ENCODE measurements around the gene SH3BP1.
"Not testable (repeated sequence)": the region's sequence is repeated elsewhere in the genome, so short reads cannot be mapped to it uniquely, and the experiment has no call there.

Gene SH3BP1

DNA sequence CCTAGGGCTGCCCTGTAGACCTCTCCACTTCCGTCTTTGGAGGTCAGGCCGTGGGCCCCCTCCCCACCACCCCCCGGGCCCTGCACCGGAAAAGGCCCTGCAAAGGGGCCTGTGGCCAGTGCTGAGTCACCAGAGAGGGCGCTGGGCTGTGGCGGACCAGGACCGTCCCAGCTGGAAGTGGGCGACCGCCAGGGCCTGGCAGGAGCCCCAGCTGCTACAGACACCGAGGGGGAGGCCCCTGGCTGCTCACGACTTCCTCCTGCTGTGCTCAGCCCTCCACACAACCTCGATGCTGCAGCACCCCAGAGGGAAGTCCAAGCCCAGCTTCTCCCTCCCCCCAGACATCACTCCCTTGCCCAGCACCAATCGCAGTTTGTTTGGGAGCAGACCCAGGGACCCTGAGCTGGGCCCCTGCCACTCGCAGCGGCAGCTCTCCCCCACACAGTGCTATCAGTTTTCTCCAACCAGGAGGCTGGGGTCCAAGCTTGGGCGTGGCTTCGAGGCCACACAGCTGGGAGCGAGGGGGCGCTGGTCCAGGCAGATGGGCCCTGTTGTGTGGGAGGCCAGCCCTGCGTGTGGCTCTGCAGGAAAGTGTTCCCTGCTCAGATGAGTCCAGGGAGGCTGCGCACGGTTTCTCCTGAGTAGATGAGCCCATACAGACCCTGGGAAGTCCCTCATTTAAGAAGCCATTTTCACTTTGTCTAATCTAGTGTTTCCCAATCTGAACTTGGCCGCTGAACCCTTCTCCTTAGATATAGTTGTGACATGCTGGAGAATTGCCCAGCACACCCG lies 5.6 kb upstream of the SH3BP1 start:
- DNase-seq (ENCODE audit: low read depth): peak; percentile 41

DNA sequence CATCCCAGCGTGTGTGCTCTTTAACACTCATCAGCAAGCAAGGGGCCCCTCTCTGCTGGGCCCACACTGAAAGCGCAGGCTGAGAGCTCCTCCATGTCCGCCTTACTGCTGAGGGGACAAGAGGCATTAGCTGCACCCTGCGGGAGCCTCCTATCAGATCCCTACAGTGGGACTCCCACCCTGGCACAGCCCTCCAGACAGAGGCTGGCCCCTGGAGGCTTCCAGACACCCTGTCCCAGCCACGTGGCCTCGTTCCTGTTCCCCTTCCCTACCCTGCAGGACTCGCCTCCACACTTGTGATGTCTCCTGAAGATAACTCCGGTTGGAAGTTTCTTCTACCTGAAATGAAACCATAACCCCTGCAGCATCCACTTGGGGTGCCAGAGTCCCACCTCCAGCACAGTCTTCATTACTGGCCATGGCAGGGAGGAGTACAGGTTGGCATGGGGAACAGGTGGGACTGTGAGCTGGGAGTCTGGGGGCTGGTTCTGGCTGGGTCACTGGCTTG lies 5.0 kb upstream of the SH3BP1 start:
- DNase-seq (ENCODE audit: low read depth): no peak

DNA sequence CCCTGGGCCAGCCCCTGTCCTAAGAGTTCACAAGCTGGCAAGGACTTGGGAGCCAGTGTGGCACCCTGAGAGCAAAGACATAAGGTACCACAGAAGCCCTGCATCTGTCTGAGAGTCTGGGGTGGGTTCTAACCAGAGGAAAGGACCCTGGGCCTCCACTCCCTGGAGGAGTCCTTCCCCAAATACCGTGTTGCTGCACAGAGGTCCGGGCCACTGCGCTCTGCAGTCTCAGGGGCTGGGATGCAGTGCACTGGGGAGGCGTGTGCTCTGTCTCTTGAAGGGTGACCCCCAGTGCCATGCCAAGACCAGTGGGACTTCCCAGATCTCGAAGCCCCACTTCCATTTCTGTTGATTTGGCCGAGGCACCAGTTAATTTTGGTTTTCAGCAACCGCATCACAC lies 4.3 kb upstream of the SH3BP1 start:
- no peak for DNase-seq (ENCODE audit: low read depth)

DNA sequence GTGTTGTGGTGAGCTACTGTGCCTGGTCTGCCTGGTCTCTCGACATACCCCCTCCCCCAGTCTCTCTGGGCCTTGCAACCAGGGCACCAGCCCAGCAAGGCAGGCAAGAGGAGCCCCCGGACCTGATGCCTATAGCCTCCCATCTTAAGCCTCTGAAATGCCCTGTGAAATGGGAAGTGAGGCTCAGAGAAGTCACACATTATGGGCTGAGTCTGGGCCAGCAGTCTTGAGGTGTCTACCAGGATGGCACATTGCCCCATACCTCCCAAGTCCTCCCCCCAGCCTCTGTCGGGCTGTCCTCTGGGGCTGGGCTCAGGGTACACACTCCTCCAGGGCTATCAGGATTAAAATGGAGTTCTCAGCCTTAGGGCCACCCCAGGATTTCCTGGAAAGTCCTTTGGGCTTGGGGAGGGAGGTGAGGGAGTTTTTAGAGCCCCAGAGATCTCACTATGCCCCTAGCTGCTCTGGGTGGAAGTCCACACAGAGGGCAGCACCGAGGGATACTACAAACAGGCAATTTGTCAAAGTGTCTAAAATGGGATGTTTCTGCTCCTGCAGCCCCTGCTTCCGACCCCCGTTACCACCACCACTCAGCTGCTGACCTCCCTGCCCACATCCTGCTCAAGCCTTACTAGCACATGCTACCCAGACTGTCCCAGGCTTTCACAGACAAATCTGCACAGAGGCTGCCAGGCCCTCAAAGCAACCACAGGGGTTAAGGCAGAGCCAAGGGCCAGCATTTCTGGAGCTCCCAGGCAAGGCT lies 3.1 kb upstream of the SH3BP1 start:
- no peak for DNase-seq (ENCODE audit: low read depth)

DNA sequence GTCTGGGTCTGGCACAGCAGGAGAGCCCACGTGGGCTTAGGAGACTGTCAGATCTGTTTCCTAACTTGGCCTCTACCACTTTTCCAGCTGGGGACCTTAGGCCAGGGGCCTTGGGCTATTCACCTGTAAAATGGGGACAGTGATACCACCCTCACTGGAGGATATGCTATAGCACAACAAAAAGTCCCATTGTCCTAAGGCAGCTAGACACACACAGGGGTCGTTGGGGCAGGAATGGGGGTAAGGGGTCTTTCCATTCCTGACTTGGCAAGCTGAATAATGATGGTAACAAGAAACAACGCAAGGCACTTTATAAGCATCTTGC lies 2.6 kb upstream of the SH3BP1 start:
- no peak for DNase-seq (ENCODE audit: low read depth)

DNA sequence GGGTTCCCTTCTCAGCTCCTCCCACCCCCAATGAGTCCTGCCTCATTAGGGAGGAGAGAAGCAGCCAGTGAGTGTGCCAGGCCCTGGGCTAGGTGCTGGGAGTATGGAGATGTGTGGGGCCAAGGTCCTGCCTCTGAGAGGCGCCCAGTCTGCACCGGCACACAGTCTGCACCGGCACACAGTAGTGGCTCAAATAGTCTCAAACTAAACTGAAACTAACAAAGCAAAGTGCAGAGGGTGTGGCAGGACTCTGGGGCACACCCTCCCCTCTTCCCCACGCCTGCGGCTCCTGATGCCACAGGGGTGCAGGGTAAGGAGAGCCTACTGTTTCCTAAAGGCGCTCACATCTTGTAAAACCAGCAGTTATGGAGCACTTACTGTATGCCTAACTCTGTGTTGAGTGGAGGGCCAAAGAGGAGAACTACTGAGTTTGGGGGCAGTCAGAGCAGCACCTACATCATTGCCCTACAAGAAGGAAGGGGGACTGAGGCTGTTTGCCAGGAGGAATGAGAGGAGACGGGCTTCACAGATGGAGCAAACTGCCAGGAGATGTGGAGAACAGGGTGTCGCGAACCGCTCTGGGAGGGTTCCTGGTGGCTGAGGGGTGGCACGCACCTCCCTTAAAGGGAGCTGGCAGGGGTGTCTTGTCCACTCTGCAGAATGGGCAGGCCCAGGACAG lies 939 bp upstream of the SH3BP1 start:
- DNase-seq (ENCODE audit: low read depth): no peak

DNA sequence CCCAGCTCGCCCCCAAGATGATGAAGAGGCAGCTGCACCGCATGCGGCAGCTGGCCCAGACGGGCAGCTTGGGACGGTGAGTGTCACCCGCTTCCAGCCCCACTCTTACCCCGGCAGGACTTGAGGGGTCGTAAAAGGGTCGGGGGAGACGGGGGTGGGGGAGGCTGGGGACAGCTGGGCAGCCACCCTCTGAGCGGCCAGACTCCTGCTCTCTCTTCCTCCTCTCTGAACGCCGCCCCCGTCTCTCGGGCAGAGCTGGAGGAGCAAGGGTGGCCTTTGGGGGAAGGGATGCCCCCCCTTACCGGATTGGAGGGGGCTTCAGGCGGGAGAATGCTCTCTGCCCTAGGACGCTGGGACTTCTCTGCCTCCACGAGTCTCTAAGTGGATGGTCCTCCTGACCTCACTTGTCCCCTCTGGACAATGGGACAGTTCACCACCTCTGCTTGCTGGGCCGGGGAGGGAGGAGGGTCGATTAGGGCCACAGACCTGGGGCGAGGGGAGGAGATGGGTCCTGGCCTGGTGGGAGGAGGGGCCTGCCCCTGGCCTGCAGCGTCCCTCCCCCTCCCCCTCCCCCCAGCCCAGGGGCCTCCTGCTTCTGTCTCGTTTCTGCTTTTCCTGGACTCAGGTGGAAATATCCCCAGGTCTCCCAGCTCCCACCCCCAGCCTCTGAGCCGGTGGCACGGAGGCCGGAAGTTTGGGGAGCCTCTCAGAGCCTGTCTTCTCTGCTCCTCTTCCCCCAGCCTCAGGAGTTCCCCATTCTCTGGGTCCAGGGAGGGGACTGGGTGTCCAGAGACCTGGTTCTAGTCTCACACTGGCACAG lies 512 bp downstream of the SH3BP1 start:
- DNase-seq (ENCODE audit: low read depth): no peak

DNA sequence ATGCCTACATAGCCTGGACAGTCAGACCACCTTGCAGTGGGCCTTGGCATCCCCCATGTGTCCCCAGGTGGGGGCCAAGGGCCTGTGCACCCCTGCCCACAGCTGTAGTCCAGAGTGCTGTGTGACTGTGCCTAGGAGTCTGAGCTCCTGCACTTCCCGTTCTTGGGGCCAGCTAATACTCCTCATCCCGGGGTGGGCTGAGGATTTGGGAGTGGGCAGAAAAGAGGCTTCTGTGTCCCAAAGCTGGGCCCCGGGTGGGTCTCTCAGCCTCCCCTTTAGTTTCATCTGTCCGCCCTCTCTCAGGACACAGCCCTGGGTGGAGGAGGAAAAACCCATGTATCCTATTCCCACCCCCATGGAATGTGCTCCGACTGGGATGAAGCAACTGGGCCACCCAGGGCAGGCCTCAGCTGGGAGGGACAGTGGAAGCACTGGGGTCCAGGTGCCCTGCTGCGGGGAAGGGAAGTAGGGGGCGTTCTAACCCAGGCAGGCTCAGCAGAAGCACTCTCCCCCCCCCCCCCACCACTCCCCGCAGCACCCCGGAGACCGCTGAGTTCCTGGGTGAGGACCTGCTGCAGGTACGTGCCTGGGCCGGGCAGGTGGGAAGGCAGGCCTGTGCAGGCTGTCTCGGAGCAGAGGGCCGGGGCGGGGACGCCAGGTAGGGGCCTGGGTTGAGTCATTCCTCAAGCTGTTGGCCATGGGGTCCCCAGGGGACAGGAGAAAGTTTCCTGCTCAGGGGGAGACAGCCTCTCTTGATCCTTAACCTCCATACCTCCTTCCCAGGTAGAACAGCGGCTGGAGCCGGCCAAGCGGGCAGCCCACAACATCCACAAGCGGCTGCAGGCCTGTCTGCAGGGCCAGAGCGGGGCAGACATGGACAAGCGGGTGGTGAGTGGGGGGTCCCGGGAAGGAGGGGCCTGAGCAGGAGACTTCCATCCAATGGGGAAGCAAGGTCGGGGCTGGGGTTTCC lies 1.4 kb downstream of the SH3BP1 start:
- DNase-seq (ENCODE audit: low read depth): no peak

DNA sequence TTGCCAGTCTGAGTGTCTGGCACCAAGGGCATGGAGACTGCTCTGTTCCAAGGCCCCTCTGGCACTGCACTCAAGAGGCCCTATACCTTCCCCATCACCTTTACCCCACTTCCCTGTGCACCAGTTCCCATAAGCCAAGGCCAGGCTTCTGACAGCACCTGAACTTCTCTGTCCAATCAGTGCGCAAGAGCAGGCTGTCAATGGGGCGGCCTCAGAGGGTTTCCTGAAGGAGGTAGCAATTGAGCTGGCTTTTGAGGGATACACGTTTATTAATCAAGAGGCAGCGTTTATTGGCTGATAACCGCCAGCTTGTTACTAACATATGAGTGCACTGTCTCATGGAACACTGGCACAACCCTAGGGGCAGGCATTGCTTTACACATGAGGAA lies 2.1 kb downstream of the SH3BP1 start:
- no peak for DNase-seq (ENCODE audit: low read depth)

DNA sequence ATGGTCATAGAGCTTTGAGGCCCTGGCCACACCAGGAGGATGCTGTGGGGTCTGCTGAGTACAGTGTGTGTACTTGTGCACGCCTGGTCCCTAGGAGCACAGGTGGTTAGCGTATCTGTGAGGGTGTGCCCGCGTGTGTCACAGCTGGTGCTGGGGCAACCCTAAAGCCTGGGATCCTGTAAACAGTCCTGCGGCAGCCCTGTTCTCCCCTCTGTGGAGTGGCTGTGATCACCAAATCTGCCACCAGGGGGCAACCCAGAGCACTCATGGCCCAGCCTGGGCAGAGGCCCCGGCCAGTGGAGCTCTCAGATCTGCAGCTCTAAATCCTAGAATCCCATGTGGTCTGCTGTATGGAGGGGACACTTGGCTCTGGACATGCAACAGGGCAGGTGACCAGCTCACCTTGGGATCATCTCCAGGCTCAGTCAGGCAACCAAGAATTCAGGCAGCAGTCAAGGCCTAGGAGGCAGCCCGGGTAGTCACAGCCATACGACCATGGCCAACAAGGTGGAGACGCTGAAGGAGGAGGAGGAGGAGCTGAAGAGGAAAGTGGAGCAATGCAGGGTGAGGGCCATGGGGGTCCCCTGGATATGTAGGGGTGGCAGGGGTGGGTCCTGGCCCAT lies 3.9 kb downstream of the SH3BP1 start:
- DNase-seq (ENCODE audit: low read depth): peak; percentile 81

DNA sequence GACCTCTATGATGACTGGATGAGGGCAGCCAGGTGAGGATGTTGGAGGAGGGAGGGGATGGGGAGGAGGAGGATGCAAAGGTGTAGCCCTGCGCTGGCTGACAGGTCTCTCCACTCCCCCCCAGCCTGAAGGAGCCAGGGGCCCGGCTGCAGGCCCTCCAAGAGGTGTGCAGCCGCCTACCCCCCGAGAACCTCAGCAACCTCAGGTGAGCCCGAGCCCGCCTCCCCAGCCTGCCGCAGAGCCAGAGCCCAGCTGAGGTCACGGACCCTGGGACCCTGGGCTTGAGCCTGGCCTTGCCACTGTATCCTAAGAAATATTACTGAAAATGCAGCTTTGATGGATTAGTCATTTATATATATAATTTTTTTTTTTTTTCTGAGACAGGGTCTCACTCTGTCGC lies 7.8 kb downstream of the SH3BP1 start:
- DNase-seq (ENCODE audit: low read depth): no peak

DNA sequence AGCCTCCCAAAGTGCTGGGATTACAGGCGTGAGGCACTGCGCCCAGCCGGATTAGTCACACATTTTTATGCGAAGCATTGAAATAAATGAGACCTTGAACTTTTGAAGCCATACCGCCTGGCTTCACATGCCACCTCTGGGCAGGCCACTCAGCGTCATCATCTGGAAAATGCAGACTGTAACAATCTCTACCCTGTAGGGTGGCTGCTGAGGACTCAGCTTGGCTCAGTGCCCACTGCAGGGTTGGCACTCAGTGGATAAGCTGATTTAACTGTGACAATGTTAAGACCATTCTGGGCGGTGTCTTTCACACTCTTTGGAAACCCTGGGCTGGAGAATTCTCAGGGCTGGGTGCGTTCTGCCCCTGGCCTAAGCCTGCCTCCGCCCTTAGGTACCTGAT lies 8.5 kb downstream of the SH3BP1 start:
- no peak for DNase-seq (ENCODE audit: low read depth)

DNA sequence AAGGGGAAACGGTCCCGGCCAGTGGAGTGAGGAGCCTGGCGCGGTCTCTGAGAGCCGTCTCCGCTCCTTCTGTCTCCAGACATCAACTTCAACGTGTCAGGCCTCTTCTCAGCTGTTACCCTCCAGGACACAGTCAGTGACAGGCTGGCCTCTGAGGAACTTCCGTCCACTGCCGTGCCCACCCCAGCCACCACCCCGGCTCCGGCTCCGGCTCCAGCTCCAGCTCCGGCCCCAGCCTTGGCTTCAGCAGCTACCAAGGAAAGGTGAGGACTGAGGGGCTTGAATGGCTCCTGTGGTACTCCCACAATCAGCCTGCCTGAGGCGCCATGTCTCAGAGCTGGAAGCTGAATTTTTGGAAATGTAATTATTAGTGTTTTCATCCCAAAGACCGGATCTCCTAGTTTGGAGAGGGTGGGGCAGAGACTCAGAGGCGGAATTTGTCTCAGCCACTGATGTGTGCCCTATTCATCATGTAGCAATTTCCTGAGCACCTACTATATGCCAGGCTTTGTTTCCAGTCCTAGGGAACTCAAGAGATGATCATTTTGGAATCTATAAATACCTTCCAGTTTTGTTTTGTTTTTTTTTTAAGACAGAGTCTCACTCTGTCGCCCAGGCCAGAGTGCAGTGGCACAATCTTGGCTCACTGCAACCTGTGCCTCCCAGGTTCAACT lies 11.1 kb downstream of the SH3BP1 start:
- DNase-seq (ENCODE audit: low read depth): no peak

DNA sequence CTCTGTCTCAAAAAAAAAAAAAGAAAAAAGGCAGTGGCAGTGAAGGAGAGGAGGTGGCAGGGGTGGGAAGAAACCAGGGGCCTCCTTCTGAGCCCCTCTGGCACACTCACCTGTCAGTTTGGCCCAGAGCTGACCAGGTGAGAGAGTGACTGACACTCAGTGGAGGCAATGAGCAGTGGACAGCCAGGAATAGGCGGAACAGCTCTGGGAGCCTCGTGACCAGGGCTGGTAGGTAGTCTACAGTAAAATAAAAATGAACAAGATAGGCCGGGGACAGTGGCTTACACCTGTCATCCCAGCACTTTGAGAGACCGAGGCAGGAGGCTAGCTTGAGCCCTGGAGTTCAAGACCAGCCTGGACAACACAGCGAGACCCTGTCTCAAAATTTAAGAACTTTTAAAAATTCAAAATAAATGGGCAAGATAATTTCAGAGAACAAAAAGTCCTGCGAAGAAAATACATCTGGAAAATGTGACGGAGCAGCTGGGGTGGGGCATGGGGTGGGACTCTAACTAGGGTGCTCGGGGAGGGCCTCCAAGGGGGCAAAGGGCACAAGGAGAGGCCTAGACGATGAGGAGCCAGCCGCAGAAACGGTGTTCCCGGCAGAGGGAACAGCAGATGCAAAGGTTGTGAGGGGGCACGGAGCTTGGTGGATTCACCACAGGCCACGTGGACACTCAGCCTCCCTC lies 15.2 kb downstream of the SH3BP1 start:
- no peak for DNase-seq (ENCODE audit: low read depth)

DNA sequence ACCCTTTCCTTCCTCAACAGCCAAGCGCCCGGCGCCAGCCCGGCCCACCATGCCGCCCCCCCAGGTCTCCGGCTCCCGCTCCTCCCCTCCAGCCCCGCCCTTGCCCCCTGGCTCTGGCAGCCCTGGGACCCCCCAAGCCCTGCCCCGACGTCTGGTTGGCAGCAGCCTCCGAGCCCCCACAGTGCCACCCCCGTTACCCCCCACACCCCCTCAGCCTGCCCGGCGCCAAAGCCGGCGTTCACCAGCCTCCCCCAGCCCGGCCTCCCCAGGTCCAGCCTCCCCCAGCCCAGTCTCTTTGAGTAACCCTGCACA lies 15.7 kb downstream of the SH3BP1 start:
- no peak for DNase-seq (ENCODE audit: low read depth)

DNA sequence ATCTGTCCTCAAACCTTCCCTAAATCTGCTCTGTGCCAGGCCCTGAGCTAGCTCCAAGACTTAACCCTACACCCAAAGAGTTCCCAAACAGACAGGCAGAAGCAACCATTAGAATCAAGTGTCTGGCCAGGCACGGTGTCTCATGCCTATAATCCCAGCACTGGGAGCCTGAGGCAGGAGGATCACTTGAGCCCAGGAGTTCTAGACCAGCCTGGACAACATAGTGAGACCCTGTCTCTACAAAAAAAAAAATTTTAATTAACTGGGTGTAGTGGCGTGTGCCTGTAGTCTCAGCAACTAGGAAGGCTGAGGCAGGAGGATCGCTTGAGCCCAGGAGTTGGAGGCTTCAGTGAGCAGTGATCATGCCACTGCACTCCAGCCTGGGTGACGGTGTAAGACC lies 17.1 kb downstream of the SH3BP1 start:
- not testable (repeated sequence) for DNase-seq (ENCODE audit: low read depth)

DNA sequence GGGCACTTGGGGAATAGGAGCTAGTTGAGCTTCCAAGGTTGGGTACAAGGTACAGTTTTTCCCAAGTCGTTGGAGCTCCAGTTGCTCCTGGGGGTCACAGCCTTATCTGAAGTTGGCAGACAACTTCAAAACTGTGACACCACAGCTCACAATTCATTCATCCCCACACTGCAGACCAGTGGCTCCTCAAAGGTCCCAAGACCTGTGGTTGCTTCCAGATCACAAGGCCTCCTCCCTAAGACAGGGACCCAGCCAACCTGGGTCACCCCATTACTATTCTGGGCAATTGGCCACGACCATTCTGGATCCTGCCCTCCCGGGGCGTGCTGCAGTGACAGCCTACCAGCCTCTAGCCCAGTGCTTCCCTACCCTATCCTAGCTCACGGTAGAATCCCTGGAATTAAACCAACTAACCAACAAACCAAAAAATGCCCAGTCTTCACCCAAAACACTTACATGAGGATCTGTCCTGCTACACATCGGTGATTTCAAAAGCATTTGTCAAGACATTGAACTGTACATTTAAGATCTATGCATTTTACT lies 18.2 kb downstream of the SH3BP1 start:
- DNase-seq (ENCODE audit: low read depth): no peak

DNA sequence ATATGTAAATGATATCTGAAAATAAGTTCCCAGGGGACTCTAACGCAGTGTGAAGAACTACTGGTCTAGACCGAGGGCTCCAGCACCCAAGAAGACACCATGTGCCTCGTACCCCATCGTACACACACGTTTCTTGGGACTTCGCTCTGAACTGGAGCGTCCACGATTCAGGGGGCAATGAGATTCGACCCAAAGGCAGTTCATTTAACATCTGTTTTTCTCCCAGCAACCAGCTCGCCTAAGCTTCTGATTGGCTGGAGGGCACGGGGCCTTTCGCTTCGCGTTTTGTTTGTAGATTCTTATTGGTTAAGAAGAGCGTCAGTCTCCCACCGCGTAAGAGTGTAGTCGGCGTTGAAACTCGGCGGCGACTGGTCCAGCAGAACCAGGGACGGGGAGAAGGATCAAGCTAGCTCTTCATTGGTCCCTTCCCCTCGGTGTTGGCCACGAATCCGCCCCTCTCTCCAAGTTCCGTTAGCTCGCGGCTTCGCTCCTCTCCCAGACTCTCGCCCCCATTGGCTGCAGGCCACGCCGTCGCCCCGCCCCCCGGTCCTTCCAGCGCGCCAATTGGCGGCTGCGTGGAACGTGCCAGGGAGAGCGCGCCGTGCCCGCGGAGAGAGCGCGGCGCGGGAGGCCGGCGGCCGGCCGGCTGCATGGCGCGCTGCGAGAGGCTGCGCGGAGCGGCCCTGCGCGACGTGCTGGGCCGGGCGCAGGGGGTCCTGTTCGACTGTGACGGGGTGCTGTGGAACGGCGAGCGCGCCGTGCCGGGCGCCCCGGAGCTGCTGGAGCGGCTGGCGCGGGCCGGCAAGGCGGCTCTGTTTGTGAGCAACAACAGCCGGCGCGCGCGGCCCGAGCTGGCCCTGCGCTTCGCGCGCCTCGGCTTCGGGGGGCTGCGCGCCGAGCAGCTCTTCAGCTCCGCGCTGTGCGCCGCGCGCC lies 18.9 kb downstream of the SH3BP1 start, which contains the start of gene PDXP:
Gene PDXP, plus strand, starts transcription at position 591 of the 933 bp plus-strand sequence. Its CDS starts 60 bp downstream, at position 651.
- DNase-seq (ENCODE audit: low read depth): peak; percentile 97

Data from stimulated activated CD8-positive, alpha-beta memory T cell treated with anti-CD3 and anti-CD28 coated beads, Interleukin-12 subunit alpha, Interleukin-12 subunit beta, amount 100 ng/mL, for 1 hour (primary cell).